ENCODE results near the gene NHEJ1. TPM values are rescaled to one million over a fixed set of nuclear protein-coding genes. Genes with fewer than 3 reads are reported as not detected.
A peak's percentile ranks its signal among the peaks of the same experiment; 100 is the strongest.

Gene NHEJ1
- total and polyA plus RNA-seq, 2 of the 13 experiments (the other 11 are each of a cell fraction or from before 2014, with no cell fraction given), result 30.0 to 30.7 TPM

- Histone ChIP-seq H3K4me2 (ENCODE audit: low read depth, low read length) (peak overlapping the region; percentile 100), H2AFZ (ENCODE audit: low read length) (no peak overlapping the region), H3K9me3 (ENCODE audit: low read length) (no peaks in the 10 kb centered on the region), H3K4me3 (replicated peaks in 1 of 3; ENCODE audit: insufficient read depth in 1 of 3, low read depth in 2 of 3, low read length in 3 of 3) (peak overlapping the region; percentile 72 to 87 (median 79)), H4K20me1 (ENCODE audit: insufficient read depth, low read length) (no peaks in the 10 kb centered on the region), H3K36me3 (replicated peaks in 1 of 2; ENCODE audit: control insufficient read depth in 1 of 2, insufficient read depth in 2 of 2, low read length in 2 of 2) (peaks cover 31 to 57% of the 10 kb centered on the region in 2 experiments), H3K9ac (ENCODE audit: insufficient read depth, low read depth, low read length) (peak overlapping the region; percentile 82), H3K27ac (ENCODE audit: extremely low read length, insufficient read depth, low read length) (peak overlapping the region; percentile 90), H3K27me3 (ENCODE audit: control insufficient read depth in 1 of 2, insufficient read depth in 2 of 2, low read length in 2 of 2) (no peaks in the 10 kb centered on the region; a peak in 1 of 5 replicates), H3K4me1 (ENCODE audit: insufficient read depth, low read length) (peaks cover 37% of the 10 kb centered on the region), H3K79me2 (ENCODE audit: insufficient read depth, low read length) (peaks cover 26% of the 10 kb centered on the region)
- no peak for FAIRE-seq
- no peak for DNase-seq (ENCODE audit: low spot score)
- BruUV-seq (replicated peaks), result no TSS peak
- 8% methylated on average over 32 of the region's 45 CpGs for WGBS (ENCODE audit: low lambda C conversion rate)
- POLR2A ChIA-PET, result interaction anchor here (1.3 to 10.4 kb wide), 3 partner anchors 21 to 30 kb away, joined by 3 to 227 read pairs (median 6); partner anchors contain the start of gene ZFAND2B
- CTCF ChIA-PET (ENCODE audit: low intra/inter-chr PET ratio, low total read pairs), result interaction anchor here (1.7 kb wide), 1 partner anchor 18 kb away, joined by 4 read pairs; the partner anchor contains the start of gene NHEJ1
- intact Hi-C loops (cut with micrococcal nuclease; ENCODE audit: unreplicated experiment) (no loop called here), in situ Hi-C loops (cut with HindIII; ENCODE audit: extremely low pct_ligation_motif_present, low pct_unique_long_range_greater_than_20kb) (no loop called here)
- ATAC-seq, result peak; percentile 1
- TF ChIP-seq IKZF5 (CRISPR knock-in tag; IDR thresholded peaks at IDR 0.05), result no peak
- TF ChIP-seq, protein P1, sequence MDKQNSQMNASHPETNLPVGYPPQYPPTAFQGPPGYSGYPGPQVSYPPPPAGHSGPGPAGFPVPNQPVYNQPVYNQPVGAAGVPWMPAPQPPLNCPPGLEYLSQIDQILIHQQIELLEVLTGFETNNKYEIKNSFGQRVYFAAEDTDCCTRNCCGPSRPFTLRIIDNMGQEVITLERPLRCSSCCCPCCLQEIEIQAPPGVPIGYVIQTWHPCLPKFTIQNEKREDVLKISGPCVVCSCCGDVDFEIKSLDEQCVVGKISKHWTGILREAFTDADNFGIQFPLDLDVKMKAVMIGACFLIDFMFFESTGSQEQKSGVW (CRISPR knock-in tag; IDR thresholded peaks at IDR 0.05; ENCODE audit: borderline replicate concordance), result no peak
- TF ChIP-seq ZBTB7A (CRISPR knock-in tag; IDR thresholded peaks at IDR 0.05), result 0 out of 2 replicates have a peak, but pooled peaks have one; percentile 25
- TF ChIP-seq, protein P2, sequence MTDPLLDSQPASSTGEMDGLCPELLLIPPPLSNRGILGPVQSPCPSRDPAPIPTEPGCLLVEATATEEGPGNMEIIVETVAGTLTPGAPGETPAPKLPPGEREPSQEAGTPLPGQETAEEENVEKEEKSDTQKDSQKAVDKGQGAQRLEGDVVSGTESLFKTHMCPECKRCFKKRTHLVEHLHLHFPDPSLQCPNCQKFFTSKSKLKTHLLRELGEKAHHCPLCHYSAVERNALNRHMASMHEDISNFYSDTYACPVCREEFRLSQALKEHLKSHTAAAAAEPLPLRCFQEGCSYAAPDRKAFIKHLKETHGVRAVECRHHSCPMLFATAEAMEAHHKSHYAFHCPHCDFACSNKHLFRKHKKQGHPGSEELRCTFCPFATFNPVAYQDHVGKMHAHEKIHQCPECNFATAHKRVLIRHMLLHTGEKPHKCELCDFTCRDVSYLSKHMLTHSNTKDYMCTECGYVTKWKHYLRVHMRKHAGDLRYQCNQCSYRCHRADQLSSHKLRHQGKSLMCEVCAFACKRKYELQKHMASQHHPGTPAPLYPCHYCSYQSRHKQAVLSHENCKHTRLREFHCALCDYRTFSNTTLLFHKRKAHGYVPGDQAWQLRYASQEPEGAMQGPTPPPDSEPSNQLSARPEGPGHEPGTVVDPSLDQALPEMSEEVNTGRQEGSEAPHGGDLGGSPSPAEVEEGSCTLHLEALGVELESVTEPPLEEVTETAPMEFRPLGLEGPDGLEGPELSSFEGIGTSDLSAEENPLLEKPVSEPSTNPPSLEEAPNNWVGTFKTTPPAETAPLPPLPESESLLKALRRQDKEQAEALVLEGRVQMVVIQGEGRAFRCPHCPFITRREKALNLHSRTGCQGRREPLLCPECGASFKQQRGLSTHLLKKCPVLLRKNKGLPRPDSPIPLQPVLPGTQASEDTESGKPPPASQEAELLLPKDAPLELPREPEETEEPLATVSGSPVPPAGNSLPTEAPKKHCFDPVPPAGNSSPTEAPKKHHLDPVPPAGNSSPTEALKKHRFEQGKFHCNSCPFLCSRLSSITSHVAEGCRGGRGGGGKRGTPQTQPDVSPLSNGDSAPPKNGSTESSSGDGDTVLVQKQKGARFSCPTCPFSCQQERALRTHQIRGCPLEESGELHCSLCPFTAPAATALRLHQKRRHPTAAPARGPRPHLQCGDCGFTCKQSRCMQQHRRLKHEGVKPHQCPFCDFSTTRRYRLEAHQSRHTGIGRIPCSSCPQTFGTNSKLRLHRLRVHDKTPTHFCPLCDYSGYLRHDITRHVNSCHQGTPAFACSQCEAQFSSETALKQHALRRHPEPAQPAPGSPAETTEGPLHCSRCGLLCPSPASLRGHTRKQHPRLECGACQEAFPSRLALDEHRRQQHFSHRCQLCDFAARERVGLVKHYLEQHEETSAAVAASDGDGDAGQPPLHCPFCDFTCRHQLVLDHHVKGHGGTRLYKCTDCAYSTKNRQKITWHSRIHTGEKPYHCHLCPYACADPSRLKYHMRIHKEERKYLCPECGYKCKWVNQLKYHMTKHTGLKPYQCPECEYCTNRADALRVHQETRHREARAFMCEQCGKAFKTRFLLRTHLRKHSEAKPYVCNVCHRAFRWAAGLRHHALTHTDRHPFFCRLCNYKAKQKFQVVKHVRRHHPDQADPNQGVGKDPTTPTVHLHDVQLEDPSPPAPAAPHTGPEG (CRISPR knock-in tag; IDR thresholded peaks at IDR 0.05), result no peak
- TF ChIP-seq, protein P3, sequence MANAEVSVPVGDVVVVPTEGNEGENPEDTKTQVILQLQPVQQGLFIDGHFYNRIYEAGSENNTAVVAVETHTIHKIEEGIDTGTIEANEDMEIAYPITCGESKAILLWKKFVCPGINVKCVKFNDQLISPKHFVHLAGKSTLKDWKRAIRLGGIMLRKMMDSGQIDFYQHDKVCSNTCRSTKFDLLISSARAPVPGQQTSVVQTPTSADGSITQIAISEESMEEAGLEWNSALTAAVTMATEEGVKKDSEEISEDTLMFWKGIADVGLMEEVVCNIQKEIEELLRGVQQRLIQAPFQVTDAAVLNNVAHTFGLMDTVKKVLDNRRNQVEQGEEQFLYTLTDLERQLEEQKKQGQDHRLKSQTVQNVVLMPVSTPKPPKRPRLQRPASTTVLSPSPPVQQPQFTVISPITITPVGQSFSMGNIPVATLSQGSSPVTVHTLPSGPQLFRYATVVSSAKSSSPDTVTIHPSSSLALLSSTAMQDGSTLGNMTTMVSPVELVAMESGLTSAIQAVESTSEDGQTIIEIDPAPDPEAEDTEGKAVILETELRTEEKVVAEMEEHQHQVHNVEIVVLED (CRISPR knock-in tag; IDR thresholded peaks at IDR 0.05; ENCODE audit: borderline replicate concordance), result no peak
- TF ChIP-seq RBM39 (IDR thresholded peaks at IDR 0.05; ENCODE audit: low read depth, low read length, poor library complexity, severe bottlenecking), result peak; percentile 7
- no peak for TF ChIP-seq NFIC (IDR thresholded peaks at IDR 0.05; ENCODE audit: low read length)
- 0 out of 2 replicates have a peak, but pooled peaks have one; percentile 58 for TF ChIP-seq ZNF251 (CRISPR knock-in tag; IDR thresholded peaks at IDR 0.05)
- no peak for TF ChIP-seq JUNB (CRISPR knock-in tag; IDR thresholded peaks at IDR 0.05; ENCODE audit: borderline replicate concordance)
- no peak for TF ChIP-seq BATF2 (CRISPR knock-in tag; IDR thresholded peaks at IDR 0.05)
- 0 out of 2 replicates have a peak, but pooled peaks have one; percentile 34 for TF ChIP-seq ZNF431 (CRISPR knock-in tag; IDR thresholded peaks at IDR 0.05; ENCODE audit: borderline replicate concordance, low read depth)
These were observed 18.0 kb upstream of the NHEJ1 start for GRCh38 chr2:219178377-219179175.

All from HepG2 (cell line).